HepG2 (cell line): ENCODE results near the gene ZNF747. TPM values are rescaled to one million over a fixed set of nuclear protein-coding genes. Genes with fewer than 3 reads are reported as not detected.
A peak's percentile ranks its signal among the peaks of the same experiment; 100 is the strongest.

Source experiments
- CEBPB ChIP-seq: IDR thresholded peaks from 2 replicates; pipeline ENCODE4 v1.6.1; 2011; ENCODE audit warnings: low read depth, low read length, improper control_type of control experiment, borderline replicate concordance
- ETV5 ChIP-seq: IDR thresholded peaks from 2 replicates; pipeline ENCODE4 v1.6.1; 2018; ENCODE audit warnings: missing biosample characterization, missing genetic modification reagents, inconsistent platforms, borderline replicate concordance
- FOXK1 ChIP-seq: sonication (generic); formaldehyde crosslinking; IDR thresholded peaks from 2 replicates; pipeline ENCODE4 v1.4.0; 2020; ENCODE audit warnings: low read depth, missing genetic modification reagents, borderline replicate concordance
- GLI4 ChIP-seq: sonication (generic); formaldehyde crosslinking; IDR thresholded peaks from 2 replicates; pipeline ENCODE4 v1.5.1; 2020; ENCODE audit warnings: missing genetic modification reagents, mild to moderate bottlenecking, moderate library complexity, borderline replicate concordance
- GZF1 ChIP-seq: sonication (generic); formaldehyde crosslinking; IDR thresholded peaks from 2 replicates; pipeline ENCODE4 v1.5.1; 2020; ENCODE audit warnings: mild to moderate bottlenecking, missing genetic modification reagents
- NPAS2 ChIP-seq: sonication (generic); formaldehyde crosslinking; IDR thresholded peaks from 2 replicates; pipeline ENCODE4 v1.8.0; 2022; ENCODE audit warnings: mild to moderate bottlenecking, missing genetic modification reagents, borderline replicate concordance
- ZNF264 ChIP-seq: sonication (generic); formaldehyde crosslinking; IDR thresholded peaks from 2 replicates; pipeline ENCODE4 v1.4.0; 2020; ENCODE audit warnings: missing genetic modification reagents
- ZNF296 ChIP-seq: sonication (generic); formaldehyde crosslinking; conservative IDR thresholded peaks from 2 replicates; pipeline ENCODE4 v1.5.0; 2020; ENCODE audit warnings: mild to moderate bottlenecking, missing genetic modification reagents
- ZSCAN12 ChIP-seq: sonication (generic); formaldehyde crosslinking; IDR thresholded peaks from 2 replicates; pipeline ENCODE4 v1.9.0; 2021; ENCODE audit warnings: mild to moderate bottlenecking, missing genetic modification reagents
- polyA plus RNA-seq, 8 experiments: library from polyadenylated mRNA; depleted of rRNA in 3 of 8; stranded (reverse) in 7 of 8; unstranded in 1 of 8; fragments of >200 nt; fragmentation: Illumina TruSeq in 4 of 8; extraction: Trizol in 4 of 8; gene quantifications; 2 replicates each; pipeline versions ENCODE4 v1.2.1 to v1.2.3, GENCODE V29; 2011 to 2016; ENCODE audit warnings: low read depth in 4 of 8, missing spikeins in 1 of 8, mixed read lengths in 1 of 8; ENCODE audit not compliant: insufficient read depth in 1 of 8
- total RNA-seq, 5 experiments: library from RNA; depleted of rRNA; stranded (reverse); fragments of >200 nt; fragmentation: Illumina TruSeq; extraction: Trizol; gene quantifications; 2 replicates each; pipeline ENCODE4 v1.2.3, GENCODE V29; 2016; ENCODE audit warnings: low read depth in 1 of 5
- TF ChIP-seq, protein P1 (sequence below): sonication (generic); formaldehyde crosslinking; IDR thresholded peaks from 2 replicates; pipeline ENCODE4 v1.5.0; 2020; ENCODE audit warnings: mild to moderate bottlenecking, missing genetic modification reagents, borderline replicate concordance
- TF ChIP-seq, protein P2 (sequence below): sonication (generic); formaldehyde crosslinking; IDR thresholded peaks from 2 replicates; pipeline ENCODE4 v1.5.1; 2020; ENCODE audit warnings: mild to moderate bottlenecking, missing genetic modification reagents, moderate library complexity
- TF ChIP-seq, protein P3 (sequence below): sonication (generic); formaldehyde crosslinking; IDR thresholded peaks from 2 replicates; pipeline ENCODE4 v1.8.1; 2022; ENCODE audit warnings: mild to moderate bottlenecking, missing genetic modification reagents
- TF ChIP-seq, protein P4 (sequence below): sonication (generic); formaldehyde crosslinking; IDR thresholded peaks from 2 replicates; pipeline ENCODE4 v1.4.0; 2020; ENCODE audit warnings: low read depth, mild to moderate bottlenecking, missing genetic modification reagents
- TF ChIP-seq, protein P5 (sequence below): sonication (generic); formaldehyde crosslinking; IDR thresholded peaks from 2 replicates; pipeline ENCODE4 v1.5.1; 2020; ENCODE audit warnings: missing genetic modification reagents, mild to moderate bottlenecking, borderline replicate concordance

ZNF747 gene
- total and polyA plus RNA-seq, 2 of the 13 experiments (the other 11 are each of a cell fraction or from before 2014, with no cell fraction given): 7.2 to 10.2 TPM

DNA sequence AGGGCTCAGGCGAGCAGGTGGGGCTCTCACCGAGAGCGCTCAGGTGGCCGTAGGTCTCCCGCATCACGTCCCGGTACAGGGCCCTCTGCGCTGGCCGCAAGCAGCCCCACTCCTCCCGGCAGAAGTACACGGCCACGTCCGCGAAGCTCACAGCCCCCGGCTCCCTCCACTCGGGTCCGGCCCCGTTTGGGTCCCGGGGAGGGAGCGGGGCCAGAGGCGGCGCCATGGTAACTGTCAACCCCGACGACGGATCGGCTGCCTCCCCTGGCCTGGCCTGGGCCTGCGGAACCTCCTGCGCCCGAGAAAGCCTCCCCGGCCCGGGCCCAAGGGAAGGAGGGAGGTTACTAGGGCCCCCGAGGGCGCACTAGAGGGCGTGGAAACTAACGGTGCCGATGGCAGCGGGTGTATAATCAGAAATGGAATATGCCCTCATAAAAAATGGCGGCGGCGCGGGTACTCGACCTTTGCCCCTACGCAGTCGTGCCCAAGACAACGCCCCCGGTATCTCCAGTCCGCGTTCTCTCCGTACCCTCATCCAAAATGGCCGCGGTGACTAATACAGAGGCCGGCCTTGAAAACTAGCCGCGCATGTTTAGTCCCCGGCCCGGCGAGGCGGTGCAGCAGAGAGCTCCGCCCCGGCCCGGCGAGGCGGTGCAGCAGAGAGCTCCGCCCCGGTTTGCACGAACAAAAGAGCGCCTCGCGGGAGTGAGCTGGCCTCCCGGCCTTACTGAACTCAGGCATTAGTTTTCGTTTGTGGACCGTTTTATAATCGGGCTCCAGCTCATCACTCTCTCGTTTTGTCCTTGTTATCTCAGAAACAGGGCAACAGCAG lies 23.5 kb upstream of the ZNF747 start, which contains the start of gene ZNF764 (continued):
- TF ChIP-seq NPAS2 (CRISPR knock-in tag): no peak
- TF ChIP-seq, protein P1, sequence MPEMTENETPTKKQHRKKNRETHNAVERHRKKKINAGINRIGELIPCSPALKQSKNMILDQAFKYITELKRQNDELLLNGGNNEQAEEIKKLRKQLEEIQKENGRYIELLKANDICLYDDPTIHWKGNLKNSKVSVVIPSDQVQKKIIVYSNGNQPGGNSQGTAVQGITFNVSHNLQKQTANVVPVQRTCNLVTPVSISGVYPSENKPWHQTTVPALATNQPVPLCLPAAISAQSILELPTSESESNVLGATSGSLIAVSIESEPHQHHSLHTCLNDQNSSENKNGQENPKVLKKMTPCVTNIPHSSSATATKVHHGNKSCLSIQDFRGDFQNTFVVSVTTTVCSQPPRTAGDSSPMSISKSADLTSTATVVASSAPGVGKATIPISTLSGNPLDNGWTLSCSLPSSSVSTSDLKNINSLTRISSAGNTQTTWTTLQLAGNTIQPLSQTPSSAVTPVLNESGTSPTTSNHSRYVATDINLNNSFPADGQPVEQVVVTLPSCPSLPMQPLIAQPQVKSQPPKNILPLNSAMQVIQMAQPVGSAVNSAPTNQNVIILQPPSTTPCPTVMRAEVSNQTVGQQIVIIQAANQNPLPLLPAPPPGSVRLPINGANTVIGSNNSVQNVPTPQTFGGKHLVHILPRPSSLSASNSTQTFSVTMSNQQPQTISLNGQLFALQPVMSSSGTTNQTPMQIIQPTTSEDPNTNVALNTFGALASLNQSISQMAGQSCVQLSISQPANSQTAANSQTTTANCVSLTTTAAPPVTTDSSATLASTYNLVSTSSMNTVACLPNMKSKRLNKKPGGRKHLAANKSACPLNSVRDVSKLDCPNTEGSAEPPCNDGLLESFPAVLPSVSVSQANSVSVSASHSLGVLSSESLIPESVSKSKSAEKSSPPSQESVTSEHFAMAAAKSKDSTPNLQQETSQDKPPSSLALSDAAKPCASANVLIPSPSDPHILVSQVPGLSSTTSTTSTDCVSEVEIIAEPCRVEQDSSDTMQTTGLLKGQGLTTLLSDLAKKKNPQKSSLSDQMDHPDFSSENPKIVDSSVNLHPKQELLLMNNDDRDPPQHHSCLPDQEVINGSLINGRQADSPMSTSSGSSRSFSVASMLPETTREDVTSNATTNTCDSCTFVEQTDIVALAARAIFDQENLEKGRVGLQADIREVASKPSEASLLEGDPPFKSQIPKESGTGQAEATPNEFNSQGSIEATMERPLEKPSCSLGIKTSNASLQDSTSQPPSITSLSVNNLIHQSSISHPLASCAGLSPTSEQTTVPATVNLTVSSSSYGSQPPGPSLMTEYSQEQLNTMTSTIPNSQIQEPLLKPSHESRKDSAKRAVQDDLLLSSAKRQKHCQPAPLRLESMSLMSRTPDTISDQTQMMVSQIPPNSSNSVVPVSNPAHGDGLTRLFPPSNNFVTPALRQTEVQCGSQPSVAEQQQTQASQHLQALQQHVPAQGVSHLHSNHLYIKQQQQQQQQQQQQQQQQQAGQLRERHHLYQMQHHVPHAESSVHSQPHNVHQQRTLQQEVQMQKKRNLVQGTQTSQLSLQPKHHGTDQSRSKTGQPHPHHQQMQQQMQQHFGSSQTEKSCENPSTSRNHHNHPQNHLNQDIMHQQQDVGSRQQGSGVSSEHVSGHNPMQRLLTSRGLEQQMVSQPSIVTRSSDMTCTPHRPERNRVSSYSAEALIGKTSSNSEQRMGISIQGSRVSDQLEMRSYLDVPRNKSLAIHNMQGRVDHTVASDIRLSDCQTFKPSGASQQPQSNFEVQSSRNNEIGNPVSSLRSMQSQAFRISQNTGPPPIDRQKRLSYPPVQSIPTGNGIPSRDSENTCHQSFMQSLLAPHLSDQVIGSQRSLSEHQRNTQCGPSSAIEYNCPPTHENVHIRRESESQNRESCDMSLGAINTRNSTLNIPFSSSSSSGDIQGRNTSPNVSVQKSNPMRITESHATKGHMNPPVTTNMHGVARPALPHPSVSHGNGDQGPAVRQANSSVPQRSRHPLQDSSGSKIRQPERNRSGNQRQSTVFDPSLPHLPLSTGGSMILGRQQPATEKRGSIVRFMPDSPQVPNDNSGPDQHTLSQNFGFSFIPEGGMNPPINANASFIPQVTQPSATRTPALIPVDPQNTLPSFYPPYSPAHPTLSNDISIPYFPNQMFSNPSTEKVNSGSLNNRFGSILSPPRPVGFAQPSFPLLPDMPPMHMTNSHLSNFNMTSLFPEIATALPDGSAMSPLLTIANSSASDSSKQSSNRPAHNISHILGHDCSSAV (CRISPR knock-in tag): peak; percentile 60; the same call in 1 of the 2 replicates
- TF ChIP-seq GLI4: peak; percentile 72; the same call in 1 of the 2 replicates
- TF ChIP-seq ZNF264: no peak; the same call in none of the 2 replicates
- no peak for TF ChIP-seq ZNF296 (CRISPR knock-in tag)
- TF ChIP-seq, protein P2, sequence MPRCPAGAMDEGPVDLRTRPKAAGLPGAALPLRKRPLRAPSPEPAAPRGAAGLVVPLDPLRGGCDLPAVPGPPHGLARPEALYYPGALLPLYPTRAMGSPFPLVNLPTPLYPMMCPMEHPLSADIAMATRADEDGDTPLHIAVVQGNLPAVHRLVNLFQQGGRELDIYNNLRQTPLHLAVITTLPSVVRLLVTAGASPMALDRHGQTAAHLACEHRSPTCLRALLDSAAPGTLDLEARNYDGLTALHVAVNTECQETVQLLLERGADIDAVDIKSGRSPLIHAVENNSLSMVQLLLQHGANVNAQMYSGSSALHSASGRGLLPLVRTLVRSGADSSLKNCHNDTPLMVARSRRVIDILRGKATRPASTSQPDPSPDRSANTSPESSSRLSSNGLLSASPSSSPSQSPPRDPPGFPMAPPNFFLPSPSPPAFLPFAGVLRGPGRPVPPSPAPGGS: no peak; the same call in none of the 2 replicates
- TF ChIP-seq, protein P3, sequence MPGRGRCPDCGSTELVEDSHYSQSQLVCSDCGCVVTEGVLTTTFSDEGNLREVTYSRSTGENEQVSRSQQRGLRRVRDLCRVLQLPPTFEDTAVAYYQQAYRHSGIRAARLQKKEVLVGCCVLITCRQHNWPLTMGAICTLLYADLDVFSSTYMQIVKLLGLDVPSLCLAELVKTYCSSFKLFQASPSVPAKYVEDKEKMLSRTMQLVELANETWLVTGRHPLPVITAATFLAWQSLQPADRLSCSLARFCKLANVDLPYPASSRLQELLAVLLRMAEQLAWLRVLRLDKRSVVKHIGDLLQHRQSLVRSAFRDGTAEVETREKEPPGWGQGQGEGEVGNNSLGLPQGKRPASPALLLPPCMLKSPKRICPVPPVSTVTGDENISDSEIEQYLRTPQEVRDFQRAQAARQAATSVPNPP (CRISPR knock-in tag): peak; percentile 74; the same call in 1 of the 2 replicates
- TF ChIP-seq ZSCAN12 (CRISPR knock-in tag): no peak
- TF ChIP-seq, protein P4, sequence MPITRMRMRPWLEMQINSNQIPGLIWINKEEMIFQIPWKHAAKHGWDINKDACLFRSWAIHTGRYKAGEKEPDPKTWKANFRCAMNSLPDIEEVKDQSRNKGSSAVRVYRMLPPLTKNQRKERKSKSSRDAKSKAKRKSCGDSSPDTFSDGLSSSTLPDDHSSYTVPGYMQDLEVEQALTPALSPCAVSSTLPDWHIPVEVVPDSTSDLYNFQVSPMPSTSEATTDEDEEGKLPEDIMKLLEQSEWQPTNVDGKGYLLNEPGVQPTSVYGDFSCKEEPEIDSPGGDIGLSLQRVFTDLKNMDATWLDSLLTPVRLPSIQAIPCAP: peak; percentile 70; the same call in 1 of the 2 replicates
- TF ChIP-seq CEBPB: no peak
- TF ChIP-seq GZF1: 0 out of 2 replicates have a peak, but pooled peaks have one; percentile 84
- TF ChIP-seq, protein P5, sequence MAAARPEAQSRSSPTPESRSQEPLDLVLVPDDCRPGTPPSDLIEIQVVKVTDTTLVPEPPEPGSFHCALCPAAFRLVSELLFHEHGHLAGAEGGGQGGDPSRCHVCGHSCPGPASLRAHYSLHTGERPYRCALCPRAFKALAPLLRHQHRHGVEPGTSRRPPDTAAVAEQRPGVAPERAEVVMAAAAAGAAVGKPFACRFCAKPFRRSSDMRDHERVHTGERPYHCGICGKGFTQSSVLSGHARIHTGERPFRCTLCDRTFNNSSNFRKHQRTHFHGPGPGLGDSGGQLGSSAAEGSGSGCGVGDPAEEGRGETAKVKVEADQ (CRISPR knock-in tag): peak; percentile 77
- TF ChIP-seq FOXK1 (CRISPR knock-in tag): peak; percentile 70; the same call in 1 of the 2 replicates
- TF ChIP-seq ETV5 (CRISPR knock-in tag): peak; percentile 49; the same call in 1 of the 2 replicates
